SK-N-SH (cell line): ENCODE data around the gene CDK13.

ENCODE experiments used
- CTCF ChIP-seq: fragments of 200-600 bp; sonication (generic); IDR thresholded peaks from 2 replicates; pipeline ENCODE4 v1.6.1; 2017; ENCODE audit warnings: antibody characterized with exemption, mild to moderate bottlenecking, moderate library complexity
- EP300 ChIP-seq, 2 experiments: IDR thresholded peaks; 2 replicates each; pipeline versions ENCODE4 v1.4.0 to v1.6.1; 2012; ENCODE audit warnings: borderline replicate concordance in 1 of 2, low read depth in 1 of 2, low read length in 1 of 2
- FOXM1 ChIP-seq: IDR thresholded peaks from 2 replicates; pipeline ENCODE4 v1.4.0; 2012; ENCODE audit warnings: low read depth, mild to moderate bottlenecking
- PBX3 ChIP-seq: IDR thresholded peaks from 2 replicates; pipeline ENCODE4; 2012
- POLR2AphosphoS5 ChIP-seq: IDR thresholded peaks from 2 replicates; pipeline ENCODE4 v1.6.1; 2012; ENCODE audit warnings: low read depth, low read length
- RCOR1 ChIP-seq: fragments of 150-350 bp; IDR thresholded peaks from 2 replicates; pipeline ENCODE4 v1.6.1; 2017; ENCODE audit warnings: antibody characterized with exemption, low read length
- SIN3A ChIP-seq: IDR thresholded peaks from 2 replicates; pipeline ENCODE4 v1.6.1; 2012; ENCODE audit warnings: low read depth, mild to moderate bottlenecking, low read length, moderate library complexity, borderline replicate concordance
- SMC3 ChIP-seq: IDR thresholded peaks from 2 replicates; pipeline ENCODE4 v1.6.1; 2012; ENCODE audit warnings: low read depth, low read length, improper control_type of control experiment
- USF2 ChIP-seq: fragments of 150-350 bp; IDR thresholded peaks from 2 replicates; pipeline ENCODE4 v1.6.1; 2017; ENCODE audit warnings: antibody characterized with exemption, low read length, low read depth, borderline replicate concordance

- TF ChIP-seq RCOR1 (no peak), CTCF (no peak), SIN3A (no peak), POLR2AphosphoS5 (no peak), PBX3 (no peak), SMC3 (no peak), EP300 (IDR thresholded peaks at IDR 0.05; ENCODE audit: borderline replicate concordance in 1 of 2, low read depth in 1 of 2, low read length in 1 of 2) (no peak), USF2 (no peak), FOXM1 (no peak)
Measured at GRCh38 chr7:40095230-40095629, 145.2 kb downstream of the CDK13 start.
